HG02852 (cell line): ENCODE measurements around the gene CYB5RL.

ENCODE experiments used
- ATAC-seq: cut with Tn5 transposase; IDR thresholded peaks from one replicate; pipeline ENCODE4 v1.9.1; 2021; ENCODE audit warnings: mild to moderate bottlenecking, moderate library complexity; ENCODE audit not compliant: unreplicated experiment

Gene CYB5RL

DNA sequence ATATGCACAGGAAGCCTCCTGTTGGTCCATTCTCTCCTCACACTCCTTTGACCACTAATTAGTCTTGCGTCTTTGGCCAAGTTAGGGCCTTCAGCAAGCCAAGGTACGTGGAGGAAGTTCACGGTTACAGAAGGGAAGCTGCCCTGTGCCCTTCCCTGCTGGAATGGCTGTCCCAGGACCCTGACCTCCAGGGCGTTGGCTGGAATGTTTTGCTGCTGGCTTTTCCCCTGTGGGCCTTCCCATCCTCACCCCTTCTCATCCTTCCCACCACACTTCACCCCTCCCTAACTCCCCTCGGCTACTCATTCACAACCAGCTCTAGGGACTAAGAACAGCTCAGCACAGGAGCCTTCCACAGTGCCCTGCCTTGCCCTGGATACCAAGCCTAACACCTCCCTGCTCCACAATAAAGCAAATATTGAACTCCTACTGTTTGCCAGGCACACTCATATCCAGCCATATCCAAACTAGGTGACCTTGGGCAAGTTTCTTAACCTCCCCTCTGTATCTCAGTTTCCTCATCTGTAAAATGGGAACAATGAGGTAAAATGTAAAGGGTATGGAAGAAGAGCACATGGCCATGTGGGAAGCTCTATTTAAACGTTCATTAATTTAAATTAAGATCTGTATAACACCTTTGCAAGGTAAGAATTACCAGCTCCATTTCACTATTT lies 38.2 kb downstream of the CYB5RL start:
- ATAC-seq, result no peak

DNA sequence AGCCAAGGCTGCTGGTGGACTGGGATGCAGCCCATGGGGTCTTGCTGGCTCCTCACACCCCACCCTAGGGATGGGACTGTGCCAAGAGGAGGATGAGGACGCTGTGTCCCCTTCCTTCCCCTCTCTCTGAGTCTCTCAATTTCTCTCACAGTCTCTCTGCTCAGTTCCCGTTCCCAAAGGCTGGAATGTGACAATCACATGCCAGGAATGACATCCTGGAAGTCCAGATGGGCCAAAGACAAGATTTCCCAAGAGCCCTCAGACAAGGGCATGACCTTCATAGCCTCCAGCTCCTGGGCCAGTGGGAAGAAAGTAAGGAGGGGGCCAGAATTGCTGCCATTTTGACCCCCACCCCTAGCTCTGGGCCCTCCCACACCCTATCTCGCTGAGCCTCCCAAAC lies 39.5 kb downstream of the CYB5RL start:
- ATAC-seq, result no peak

DNA sequence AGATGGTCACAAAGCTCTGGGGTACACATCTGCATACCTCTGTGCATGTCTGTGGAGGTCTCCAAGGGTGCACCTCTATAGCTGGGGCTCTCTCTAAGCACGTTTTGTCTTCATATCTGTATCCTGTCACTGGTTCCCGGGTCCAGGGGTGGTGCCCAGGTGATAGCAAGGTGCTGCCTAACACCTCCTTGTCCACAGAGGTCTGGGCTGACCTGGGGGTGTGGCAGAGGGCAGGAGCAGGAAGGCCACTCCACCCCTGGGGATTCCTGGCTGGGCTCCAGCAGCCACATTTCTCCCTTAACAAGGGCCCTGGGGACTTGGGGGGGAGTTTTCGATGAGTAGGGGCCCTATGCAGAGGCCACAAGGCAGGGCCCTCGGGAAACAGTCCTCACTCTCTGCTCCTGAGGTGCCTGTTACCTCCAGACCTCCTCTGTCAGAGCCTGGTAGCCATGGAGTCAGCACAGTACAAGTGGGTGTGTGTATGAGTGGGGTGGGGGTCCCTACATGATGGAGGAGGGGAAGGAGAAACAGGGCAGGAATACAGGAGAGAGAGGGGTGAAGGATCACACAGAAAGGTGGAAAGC lies 40.0 kb downstream of the CYB5RL start:
- ATAC-seq, result no peak

DNA sequence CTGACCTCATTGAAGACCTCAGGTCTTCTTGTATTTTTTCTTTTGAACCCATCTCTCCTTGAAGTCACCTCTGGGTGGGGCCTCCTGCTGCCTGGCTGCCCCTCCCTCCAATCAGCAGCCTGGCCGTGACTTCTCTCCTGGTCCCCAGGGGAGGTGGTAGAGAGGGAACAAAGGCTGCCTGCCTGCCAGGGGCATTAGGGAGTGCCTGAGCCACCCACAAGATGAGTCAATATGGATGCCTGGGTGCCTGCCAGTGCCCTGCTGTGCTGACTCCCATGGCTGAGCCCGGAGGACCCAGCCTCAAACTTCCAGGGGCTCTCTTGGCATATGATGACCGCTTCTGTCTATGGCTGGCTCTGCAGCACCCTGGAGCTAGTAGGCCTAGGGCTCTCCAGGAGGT lies 41.8 kb downstream of the CYB5RL start:
- no peak for ATAC-seq

DNA sequence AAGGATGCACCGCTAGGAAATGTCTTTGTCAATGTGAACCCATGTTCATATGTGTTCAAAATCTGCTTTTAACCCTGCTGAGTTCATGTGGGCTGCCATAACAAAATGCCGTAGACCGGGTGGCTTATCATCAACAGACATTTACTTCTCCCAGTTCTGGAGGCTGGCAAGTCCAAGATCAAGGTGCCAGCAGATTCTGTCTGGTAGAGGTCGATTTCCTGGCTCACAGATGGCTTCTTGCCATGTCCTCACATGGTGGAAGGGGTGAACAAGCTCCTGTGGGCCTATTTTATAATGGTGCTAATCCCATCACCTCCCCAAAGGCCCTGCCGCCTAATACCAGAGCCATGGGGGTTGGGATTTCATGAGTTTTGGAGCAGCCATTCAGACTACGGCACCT lies 42.4 kb downstream of the CYB5RL start:
- no peak for ATAC-seq

DNA sequence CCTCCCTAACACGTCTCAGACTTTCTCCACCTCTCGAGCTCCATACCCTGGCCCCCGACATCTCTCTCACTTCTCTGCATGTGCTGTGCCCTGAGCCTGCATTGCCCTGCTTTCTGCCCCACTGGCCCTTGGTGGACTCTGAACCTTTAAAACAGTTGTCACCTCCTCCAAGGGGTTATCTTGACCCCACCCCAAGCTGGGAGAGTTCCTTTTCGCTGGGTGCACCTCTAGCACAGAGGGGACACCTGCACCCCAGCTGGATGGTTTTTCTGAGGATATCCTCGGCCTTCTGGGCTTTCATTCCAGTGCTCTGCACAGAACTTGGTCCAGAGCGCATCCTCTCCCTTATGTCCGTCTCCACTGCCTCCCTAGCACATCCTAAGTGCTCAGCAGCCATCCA lies 42.8 kb downstream of the CYB5RL start:
- no peak for ATAC-seq

DNA sequence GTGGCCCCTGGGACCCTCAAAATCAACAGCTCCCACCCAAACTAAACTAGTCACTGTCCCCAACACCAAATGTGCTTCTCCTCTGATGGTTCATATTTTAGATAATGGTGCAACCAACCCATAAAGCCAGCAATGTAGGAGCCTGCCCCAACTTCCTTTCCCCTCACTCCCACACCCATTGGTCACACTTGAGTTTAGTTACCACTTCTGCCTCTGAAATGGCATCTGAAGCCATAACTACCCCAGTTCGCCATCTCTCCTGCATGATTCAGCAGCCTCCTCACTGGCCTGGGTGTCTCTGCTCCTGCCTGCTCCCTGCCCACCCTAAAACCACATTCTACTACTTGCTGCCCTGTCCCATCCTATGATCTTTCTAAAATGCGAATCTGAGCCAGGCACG lies 43.6 kb downstream of the CYB5RL start:
- no peak for ATAC-seq

DNA sequence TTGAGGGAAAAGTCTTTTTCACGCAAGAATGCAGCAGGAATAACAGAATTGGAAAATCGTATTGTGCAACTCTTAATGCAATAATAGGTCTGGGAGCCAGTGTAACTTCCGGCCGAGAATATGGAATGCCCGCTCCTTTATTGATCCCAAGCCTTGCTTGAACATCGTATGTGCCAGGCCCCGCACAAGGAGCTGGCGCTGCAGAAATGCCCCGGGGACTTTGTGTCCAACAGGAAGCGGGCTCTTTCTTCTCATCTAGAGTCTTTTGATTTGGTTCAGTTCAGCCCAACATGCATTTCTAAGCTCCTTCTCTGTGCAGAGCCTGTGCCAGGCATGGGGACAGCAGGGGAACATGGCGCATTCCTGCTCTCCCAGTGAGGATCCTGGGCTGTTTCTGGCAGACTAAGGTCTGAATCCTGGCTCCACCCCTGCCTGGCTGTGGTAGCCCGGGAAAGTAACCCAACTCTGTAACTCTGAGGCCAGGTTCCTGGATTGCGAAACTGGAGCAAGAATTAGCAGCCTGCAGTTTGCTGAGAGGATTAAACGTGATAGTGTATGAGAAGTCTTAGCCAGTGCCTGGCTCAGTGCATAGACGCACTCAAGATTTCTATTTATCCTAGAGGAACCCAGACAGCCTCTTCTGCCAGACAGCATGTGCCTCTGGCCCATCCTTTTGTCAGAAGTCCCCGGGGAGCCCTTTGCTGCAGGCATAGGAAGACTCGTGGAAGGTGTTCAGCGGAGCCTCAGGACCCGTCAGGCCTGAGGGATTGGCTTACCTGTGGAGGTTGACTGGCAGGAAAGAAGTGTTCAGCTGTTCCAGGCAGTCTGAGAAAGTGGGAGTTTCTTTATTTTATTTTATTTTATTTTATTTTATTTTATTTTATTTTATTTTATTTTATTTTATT lies 46.0 kb downstream of the CYB5RL start:
- no peak for ATAC-seq

DNA sequence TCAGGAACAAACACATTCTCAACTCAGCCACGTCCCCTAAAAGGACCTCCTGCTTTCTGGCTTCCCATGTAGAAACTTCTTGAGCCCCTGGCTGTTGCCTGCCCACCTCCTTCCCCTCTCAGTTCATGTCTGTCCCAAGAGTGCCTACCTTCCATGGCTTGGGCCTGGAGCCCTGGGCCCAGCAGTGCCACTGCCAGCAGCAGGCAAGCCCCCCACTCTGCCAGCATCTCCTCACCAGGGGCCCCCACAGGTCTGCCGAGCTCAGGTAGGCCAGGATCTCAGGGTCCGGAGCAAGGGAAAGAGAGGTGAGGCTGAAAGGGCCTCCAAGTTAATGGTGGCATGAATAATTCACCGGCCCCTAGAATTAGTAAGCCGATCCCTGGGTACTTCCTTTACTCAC lies 47.1 kb downstream of the CYB5RL start, which contains the start of gene CDCP2:
CDCP2 (minus strand) TSS at position 305 of the 400 bp plus-strand sequence; CDS start at position 227, 78 bp downstream.
- no peak for ATAC-seq

DNA sequence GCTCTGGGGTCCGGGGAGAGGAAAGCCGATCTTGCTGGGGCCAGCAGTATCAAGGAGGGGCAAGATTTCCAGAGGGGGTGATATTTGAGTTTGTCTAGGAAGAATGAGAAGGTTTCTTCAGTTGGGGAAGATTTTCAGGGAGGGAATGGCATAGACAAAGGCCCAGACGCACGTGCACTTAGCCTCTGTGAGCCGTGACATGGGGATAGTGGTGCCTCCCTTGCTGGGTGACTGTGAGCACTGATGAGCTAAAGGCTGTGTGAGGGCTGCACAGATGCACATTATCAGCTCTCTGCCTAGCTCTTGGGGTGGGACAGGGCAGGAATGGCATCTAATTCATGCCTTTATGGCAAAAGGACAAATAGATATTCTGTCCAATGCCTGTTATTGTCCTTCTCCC lies 48.8 kb downstream of the CYB5RL start:
- ATAC-seq, result no peak
